DMS 273 treated with DMSO at 0.1 percent for 48 hours (cell line): ENCODE measurements around the gene SCAF4.
"Not testable (repeated sequence)": the region's sequence is repeated elsewhere in the genome, so short reads cannot be mapped to it uniquely, and the experiment has no call there.

Experiments
- DNase-seq: peaks from one replicate; lab custom pipeline; 2025; lab: John Stamatoyannopoulos, UW

SCAF4 gene

DNA sequence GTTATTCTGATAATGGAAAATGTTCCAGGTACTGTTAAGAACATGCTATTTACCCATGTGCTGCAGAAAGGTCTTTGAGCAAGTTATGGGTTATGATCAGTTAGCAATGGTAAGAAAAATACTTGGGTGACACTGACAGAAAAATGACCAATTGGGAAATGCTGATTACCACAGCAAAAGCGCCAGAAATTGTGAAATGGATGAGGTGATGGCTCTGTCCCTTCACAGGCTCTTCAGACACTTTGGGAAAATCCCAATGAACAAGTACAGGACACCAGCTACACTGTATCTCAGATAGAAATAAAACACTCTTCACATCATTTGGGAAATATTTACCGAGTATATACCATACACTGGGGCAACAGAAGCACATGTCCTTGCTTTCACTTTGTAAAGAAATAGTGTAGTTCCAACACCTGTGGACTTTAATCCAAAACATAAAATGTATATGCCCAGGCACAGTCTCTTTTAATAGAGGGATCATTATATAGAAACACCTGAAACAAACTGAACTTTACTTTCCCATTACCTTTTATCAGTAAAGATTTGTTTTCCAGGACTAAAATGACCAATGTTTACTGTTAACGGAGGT, 58.5 kb downstream of the SCAF4 start:
- no peak for DNase-seq

DNA sequence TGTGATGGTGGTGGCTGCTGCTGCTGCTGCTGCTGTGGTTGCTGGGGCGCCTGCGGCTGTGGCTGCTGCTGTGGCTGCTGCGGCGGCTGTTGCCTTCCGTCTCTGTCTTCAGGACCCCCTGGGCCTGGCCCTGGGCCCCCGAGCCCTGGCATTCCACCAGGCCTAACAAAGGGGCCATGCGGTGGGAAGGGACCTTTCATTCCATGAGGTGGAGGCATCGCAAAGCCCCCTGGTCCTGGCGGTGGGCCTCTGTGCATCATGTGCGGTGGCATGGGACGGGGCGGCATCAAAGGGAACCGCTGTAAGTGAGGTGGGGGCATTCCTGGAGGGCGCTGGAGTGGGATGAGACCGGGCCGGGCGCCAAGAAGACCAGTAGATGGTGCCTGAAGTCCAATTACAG, 60.0 kb downstream of the SCAF4 start:
- no peak for DNase-seq

DNA sequence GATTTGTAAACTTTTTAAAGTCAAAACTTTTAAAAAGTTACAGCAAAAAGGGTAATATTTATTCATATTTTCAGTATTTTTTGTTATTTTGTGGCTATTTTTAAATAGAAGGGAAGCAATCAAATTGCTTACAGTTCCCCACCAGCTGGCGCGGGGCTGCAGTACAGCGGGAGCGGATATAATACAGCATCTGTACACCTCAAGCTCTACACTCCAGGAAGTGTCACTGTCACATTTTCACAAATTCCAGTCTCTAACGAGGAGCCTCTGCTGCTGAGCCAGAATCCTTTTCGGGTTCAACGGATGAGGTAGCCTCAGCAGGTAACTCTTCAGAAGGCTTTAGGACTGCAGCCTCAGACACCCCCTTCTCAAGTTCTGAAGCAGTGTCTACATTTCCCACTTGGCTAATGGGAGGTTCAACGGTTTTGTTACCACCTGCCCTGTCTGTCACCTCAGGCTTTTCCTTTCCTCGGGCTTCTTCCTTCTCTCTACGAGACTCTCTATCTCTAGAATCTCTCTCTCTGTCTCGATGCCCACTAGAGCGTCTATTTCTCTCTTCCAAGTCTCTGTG, 60.7 kb downstream of the SCAF4 start:
- DNase-seq: no peak

DNA sequence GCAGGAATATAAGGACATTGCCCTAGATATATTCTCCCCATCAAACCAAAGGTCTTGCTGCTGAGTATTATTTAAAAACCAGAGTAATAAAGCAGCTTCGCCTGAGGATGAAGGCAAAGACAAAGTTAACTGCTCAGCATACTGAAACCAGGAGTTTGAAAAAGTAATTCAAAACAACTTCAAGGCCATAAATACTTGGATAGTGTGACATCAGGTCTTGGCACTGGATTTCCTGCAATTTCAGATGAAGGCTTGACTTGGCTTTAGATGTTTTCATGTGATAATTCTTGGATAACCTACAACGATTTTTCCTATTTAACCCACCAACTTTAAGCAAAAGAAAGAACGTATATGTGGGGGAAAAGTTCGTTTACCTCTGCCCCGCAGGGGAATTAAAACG, 61.8 kb downstream of the SCAF4 start:
- no peak for DNase-seq

DNA sequence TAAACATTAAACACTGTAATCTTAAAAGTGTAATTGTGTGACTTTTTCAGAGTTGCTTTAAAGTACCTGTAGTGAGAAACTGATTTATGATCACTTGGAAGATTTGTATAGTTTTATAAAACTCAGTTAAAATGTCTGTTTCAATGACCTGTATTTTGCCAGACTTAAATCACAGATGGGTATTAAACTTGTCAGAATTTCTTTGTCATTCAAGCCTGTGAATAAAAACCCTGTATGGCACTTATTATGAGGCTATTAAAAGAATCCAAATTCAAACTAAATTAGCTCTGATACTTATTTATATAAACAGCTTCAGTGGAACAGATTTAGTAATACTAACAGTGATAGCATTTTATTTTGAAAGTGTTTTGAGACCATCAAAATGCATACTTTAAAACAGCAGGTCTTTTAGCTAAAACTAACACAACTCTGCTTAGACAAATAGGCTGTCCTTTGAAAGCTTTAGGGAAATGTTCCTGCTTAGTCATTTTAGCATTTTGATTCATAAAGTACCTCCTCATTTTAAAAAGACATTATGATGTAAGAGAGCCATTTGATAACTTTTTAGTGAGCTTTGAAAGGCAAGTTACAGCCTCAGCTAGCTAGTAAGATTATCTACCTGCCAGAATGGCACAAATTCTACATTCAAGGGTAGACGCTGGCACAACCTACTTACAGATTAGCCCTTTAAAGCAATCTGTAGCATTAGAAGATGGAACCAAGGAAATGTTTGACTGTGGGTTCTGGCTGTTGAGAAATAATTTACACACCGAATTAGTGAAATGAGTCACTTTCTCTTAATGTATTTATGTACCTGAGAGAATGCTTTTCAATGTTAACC, 63.0 kb downstream of the SCAF4 start:
- DNase-seq: no peak

DNA sequence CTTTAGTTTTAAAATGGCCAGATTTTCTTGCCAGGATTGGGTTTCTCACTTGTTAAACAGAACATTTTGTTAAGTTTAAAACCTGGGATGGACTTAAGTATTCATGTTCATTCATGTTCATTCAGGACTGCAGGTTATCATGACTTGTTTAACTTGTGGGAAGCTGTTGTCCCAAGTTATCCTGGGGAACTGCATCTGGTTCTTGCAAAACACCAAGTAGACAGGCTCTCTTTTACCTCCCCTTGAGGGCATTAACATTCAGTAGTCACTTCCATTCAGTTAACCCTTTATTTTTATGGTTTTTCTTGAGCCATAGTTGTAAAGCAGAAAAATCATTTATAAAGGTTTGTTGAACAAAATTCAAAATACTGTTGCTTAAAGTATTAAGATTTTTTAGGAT, 64.3 kb downstream of the SCAF4 start:
- no peak for DNase-seq

DNA sequence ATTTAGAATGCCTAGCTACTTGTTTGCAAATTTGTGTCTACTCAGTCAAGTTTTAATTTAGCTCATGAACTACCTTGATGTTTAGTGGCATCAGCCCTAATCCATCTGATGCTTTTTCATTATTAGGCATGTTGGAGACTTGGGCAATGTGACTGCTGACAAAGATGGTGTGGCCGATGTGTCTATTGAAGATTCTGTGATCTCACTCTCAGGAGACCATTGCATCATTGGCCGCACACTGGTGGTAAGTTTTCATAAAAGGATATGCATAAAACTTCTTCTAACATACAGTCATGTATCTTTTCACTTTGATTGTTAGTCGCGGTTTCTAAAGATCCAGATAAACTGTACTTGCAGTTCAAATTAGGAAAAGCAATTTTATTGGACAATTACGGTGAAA, 64.8 kb downstream of the SCAF4 start:
- DNase-seq: no peak

DNA sequence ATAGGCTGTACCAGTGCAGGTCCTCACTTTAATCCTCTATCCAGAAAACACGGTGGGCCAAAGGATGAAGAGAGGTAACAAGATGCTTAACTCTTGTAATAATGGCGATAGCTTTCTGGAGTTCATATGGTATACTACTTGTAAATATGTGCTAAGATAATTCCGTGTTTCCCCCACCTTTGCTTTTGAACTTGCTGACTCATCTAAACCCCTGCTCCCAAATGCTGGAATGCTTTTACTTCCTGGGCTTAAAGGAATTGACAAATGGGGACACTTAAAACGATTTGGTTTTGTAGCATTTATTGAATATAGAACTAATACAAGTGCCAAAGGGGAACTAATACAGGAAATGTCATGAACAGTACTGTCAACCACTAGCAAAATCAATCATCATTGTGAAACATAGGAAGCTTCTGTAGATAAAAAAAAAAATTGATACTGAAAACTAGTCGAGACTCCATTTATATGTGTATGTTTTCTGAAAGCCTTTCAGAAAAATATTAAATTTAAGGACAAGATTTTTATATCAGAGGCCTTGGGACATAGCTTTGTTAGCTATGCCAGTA, 65.4 kb downstream of the SCAF4 start:
- no peak for DNase-seq

DNA sequence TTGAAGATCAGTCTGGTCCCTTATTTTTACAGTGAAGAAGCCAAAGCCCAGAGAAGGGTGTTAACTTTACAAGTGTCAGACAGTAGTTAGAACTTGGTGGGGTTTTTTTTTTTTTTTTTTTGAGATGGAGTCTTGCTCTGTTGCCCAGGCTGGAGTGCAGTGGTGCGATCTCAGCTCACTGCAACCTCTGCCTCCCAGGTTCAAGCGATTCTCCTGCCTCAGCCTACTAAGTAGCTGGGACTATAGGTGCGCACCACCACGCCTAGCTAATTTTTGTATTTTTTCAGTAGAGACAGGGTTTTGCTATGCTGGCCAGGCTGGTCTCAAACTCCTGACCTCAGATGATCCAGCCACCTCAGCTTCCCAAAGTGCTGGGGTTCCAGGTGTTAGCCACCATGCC, 66.0 kb downstream of the SCAF4 start:
- not testable (repeated sequence) for DNase-seq

DNA sequence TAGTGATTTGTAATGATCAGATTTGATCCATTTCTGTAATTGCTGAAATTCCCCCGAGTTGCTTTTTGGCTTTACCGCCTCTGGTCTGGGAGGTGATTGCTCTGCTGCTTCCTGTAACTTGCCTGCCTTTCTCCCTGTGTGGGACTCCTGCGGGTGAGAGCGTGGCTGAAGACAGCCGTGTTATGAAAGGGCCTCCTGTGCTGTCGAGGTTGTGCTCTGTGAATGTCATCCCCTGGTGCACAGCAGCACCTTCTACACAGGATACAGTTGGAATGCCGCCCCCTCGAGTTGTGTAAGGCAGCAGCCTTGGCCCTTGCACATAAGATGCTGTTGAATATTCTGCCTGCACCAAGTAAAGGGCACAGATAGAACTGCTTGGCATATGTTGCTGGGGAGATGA, 66.5 kb downstream of the SCAF4 start:
- DNase-seq: no peak

DNA sequence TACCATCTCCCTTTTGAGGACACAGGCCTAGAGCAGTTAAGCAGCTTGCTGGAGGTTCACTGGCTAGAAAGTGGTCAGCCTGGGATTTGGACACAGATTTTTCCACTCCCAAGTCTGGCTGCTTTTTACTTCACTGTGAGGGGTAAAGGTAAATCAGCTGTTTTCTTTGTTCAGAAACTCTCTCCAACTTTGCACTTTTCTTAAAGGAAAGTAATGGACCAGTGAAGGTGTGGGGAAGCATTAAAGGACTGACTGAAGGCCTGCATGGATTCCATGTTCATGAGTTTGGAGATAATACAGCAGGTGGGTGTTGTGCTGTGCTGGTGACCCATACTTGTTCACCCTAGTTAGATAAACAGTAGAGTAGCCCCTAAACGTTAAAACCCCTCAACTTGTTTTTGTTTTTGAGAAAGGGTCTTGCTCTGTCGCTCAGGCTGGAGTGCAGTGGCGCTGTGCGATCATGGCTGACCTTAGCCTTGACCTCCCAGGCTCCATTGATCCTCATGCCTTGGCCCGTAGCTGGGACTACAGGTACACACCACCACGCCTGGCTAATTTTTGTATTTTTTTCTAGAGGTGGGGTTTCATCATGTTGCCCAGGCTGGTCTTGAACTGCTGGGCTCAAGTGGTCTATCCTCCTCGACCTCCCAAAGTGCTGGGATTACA, 68.2 kb downstream of the SCAF4 start:
- DNase-seq: no peak

DNA sequence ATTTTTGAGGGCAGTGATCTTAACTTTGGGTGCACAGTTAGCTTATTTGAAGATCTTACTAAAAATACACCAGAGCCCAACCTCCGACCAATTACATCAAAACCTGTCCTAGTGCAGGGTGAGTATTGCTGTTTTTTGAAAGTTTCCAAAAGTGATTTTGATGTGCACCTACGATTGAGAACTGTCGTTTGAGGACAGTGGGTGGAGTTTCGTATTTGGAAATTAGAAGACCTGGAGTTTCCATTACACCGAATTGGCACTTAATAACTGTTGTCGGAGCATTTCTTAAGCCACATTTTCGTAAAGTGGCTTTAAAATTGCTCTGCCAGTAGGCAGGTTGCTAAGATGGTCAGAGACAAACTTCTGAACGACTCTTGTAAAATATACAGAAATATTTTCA, 71.3 kb downstream of the SCAF4 start:
- no peak for DNase-seq

DNA sequence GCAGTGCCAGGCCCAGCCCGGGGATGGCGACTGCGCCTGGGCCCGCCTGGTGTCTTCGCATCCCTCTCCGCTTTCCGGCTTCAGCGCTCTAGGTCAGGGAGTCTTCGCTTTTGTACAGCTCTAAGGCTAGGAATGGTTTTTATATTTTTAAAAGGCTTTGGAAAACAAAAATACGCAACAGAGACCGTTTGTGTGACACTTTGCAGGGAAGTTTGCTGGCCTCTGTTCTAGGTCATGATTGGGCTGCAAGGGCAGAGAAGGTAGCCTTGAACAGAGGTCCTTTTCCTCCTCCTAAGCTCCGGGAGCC, 71.7 kb downstream of the SCAF4 start:
- no peak for DNase-seq

DNA sequence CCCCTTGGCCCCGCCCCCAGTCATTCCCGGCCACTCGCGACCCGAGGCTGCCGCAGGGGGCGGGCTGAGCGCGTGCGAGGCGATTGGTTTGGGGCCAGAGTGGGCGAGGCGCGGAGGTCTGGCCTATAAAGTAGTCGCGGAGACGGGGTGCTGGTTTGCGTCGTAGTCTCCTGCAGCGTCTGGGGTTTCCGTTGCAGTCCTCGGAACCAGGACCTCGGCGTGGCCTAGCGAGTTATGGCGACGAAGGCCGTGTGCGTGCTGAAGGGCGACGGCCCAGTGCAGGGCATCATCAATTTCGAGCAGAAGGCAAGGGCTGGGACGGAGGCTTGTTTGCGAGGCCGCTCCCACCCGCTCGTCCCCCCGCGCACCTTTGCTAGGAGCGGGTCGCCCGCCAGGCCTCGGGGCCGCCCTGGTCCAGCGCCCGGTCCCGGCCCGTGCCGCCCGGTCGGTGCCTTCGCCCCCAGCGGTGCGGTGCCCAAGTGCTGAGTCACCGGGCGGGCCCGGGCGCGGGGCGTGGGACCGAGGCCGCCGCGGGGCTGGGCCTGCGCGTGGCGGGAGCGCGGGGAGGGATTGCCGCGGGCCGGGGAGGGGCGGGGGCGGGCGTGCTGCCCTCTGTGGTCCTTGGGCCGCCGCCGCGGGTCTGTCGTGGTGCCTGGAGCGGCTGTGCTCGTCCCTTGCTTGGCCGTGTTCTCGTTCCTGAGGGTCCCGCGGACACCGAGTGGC, 72.2 kb downstream of the SCAF4 start, which contains the start of gene SOD1:
Gene SOD1, plus strand, starts transcription at position 158 of the 723 bp plus-strand sequence. Its CDS starts 77 bp downstream, at position 235.
- DNase-seq: peak; percentile 87

DNA sequence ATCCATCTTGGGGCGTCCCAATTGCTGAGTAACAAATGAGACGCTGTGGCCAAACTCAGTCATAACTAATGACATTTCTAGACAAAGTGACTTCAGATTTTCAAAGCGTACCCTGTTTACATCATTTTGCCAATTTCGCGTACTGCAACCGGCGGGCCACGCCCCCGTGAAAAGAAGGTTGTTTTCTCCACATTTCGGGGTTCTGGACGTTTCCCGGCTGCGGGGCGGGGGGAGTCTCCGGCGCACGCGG, 72.7 kb downstream of the SCAF4 start:
- DNase-seq: no peak

DNA sequence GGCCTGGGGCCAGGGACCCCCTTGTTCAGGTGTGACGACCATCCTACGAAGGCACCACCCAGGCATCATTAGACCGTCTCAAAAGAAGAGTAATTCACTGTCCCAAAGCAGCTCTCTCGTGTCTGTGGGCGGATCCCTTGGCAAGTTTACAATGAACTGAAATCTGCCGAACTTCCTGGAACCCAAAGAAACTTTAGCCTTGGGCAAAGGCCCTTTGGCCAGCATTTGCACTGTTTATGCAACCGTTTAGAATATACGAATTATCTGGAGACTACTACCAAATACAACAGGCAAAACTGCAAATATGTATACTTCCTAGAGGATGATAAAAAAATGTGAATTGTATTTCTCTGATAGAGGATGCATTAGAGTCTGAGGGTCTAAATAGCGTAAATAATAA, 73.9 kb downstream of the SCAF4 start:
- no peak for DNase-seq

DNA sequence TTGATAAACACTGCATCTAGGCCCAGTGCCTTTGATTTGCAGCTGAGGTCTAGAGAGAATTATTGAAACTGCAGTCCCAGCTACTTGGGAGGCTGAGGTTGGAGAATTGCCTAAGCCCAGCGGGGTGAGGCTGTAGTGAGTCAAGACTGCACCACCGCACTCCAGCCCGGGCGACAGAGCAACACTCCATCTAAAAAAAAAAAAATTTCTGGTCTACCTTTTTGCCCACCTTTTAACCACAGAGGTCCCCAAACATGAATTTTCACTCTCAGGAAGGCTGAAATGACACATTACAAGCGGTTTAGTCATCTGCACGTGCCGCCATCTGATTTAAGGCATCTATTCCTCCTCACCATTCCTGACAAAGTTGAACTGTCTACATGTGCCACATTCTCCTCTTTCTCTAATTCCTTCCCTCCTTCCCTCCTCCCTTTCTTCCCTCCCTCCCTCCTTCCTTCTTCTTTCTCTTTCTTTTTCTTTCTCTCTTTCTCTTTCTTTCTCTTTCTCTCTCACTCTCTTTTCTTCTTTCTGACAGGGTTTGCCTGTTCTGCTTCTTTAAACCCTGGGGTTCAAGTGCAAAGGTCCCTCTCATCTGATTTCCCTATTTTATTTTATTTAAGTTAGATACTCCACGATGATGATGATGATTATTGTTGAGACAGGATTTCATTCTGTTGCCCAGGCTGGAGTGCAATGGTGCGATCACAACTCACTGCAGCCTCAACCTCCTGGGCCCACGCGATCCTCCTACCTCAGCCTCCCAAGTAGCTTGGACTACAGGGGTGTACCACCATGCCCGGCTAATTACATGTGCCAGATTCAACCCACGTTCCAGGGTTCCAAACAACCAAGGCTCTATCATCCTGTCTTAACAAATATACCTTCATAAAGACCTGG, 75.5 kb downstream of the SCAF4 start:
- DNase-seq: no peak

DNA sequence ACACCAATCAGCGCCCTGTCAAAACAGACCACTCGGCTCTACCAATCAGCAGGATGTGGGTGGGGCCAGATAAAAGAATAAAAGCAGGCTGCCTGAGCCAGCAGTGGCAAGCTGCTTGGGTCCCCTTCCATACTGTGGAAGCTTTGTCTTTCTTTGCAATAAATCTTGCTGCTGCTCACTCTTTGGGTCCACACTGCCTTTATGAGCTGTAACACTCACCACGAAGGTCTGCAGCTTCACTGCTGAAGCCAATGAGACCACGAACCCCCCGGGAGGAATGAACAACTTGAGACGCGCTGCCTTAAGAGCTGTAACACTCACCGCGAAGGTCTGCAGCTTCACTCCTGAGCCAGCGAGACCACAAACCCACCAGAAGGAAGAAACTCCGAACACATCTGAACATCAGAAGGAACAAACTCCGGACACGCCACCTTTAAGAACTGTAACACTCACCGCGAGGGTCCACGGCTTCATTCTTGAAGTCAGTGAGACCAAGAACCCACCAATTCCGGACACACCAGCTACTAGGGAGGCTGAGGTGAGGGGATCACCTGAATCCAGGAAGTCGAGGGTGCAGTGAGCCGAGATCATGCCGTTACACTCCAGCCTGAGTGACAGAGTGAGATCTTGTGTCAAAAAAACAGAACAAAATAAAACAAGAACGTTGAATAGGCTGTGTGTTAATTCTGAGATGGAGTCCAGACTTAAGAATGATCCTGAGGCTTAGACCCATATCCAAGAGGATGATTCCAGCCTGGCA, 76.9 kb downstream of the SCAF4 start:
- not testable (repeated sequence) for DNase-seq

DNA sequence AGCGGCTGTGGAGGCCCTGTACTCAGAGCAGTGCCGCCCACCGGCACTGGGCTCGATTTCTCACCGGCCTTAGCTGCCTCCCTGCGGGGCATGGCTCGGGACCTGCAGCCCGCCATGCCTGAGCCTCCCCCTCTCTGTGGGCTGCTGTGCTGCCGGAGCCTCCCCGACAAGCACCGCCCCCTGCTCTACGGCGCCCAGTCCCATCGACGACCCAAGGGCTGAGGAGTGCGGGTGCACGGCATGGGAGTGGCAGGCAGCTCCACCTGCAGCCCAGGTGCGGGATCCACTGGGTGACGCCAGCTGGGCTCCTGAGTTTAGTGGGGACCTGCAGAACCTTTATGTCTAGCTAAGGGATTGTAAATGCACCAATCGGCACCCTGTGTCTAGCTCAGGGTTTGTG, 77.6 kb downstream of the SCAF4 start:
- no peak for DNase-seq

DNA sequence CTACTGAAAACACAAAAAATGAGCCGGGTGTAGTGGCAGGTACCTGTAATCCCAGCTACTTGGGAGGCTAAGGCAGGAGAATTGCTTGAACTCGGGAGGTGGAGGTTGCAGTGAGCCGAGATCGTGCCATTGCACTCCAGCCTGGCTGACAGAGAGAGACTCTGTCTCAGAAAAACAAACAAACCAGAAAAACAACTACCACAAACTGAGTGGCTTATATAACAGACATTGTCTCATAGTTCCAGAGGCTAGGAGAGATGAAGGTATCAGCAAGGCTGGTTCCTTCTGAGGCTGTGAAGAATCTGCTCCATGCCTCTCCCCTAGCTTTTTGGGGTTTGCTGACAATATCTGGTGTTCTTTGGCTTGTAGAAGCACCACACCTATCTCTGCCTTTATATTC, 80.4 kb downstream of the SCAF4 start:
- not testable (repeated sequence) for DNase-seq

DNA sequence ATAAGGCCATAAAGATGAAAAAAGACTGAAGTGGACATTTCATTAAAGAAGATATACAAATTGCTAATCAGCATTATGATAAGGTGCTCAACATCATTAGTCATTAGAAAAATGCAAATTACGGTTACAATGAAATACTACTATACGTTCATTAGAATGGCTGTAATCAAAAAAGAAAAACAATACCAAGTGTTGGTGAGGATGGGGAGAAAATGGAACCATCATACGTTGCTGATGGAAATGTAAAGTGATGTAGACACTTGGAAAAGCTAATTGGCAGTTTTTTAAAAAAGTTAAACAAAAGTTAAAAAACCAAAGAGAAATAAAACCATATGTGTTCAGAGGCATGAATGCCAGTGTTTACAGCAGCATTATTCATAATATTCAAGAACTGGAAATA, 81.0 kb downstream of the SCAF4 start:
- no peak for DNase-seq
